Ovary (tissue), 3 donors: Measurements from ENCODE around the gene DGUOK.

Experiments used
- CTCF ChIP-seq, 3 donors: fragments of 450-650 bp in 2 of 3; fragments of 200-600 bp in 1 of 3; IDR thresholded peaks; one replicate each; pipeline versions ENCODE4 v1.5.1 to v1.8.0; 2016 to 2022; ENCODE audit warnings: antibody characterized with exemption in 3 of 3, mild to moderate bottlenecking in 1 of 3
- EP300 ChIP-seq: sonication (generic); formaldehyde crosslinking; IDR thresholded peaks from one replicate; pipeline ENCODE4 v1.6.1; 2017; ENCODE audit warnings: antibody characterized with exemption
- POLR2A ChIP-seq: fragments of 450-650 bp; IDR thresholded peaks from one replicate; pipeline ENCODE4 v1.6.1; 2017; ENCODE audit warnings: antibody characterized with exemption, mild to moderate bottlenecking, moderate library complexity
- donor health status: DM: no; HTN: no; CAD: no.

GRCh38 chr2:73992036-73992435 lies 65.4 kb downstream of the DGUOK start:
- TF ChIP-seq CTCF (IDR thresholded peaks at IDR 0.05): no peak
- no peak for TF ChIP-seq POLR2A
- no peak for TF ChIP-seq EP300
